Spleen (tissue), 11 donors: Measurements from ENCODE around the gene DSCAML1. TPM values are rescaled to one million over a fixed set of nuclear protein-coding genes. Genes with fewer than 3 reads are reported as not detected.

ENCODE experiments used
- DNase-seq: peaks from one replicate; pipeline ENCODE4 v3.0.0-alpha.2; 2020
- H3K27ac ChIP-seq, 8 donors: fragments of 200-600 bp; sonication (generic) in 7 of 8; 1 replicate in 4 of 8; 2 replicates in 4 of 8; pipeline versions ENCODE4 v1.5.0 to v1.8.0; 2016 to 2021; ENCODE audit warnings: inconsistent platforms in 4 of 8, mild to moderate bottlenecking in 4 of 8, moderate library complexity in 1 of 8
- H3K27me3 ChIP-seq, 7 donors: fragments of 200-600 bp; sonication (generic) in 6 of 7; replicated peaks in 1 of 7; 1 replicate in 4 of 7; 2 replicates in 3 of 7; pipeline versions ENCODE4 v1.5.0 to v1.8.0; 2016 to 2021; ENCODE audit warnings: inconsistent platforms in 3 of 7, mild to moderate bottlenecking in 1 of 7
- H3K36me3 ChIP-seq, 6 donors: fragments of 200-600 bp; sonication (generic) in 5 of 6; 1 replicate in 4 of 6; 2 replicates in 2 of 6; pipeline versions ENCODE4 v1.5.0 to v1.8.0; 2016 to 2021; ENCODE audit warnings: inconsistent platforms in 2 of 6
- H3K4me1 ChIP-seq, 6 donors: fragments of 200-600 bp; sonication (generic) in 5 of 6; 1 replicate in 3 of 6; 2 replicates in 3 of 6; pipeline versions ENCODE4 v1.5.0 to v1.8.0; 2016 to 2021; ENCODE audit warnings: inconsistent platforms in 3 of 6
- H3K4me3 ChIP-seq, 8 donors: fragments of 200-600 bp; sonication (generic) in 7 of 8; 1 replicate in 4 of 8; 2 replicates in 4 of 8; pipeline versions ENCODE4 v1.5.0 to v1.8.0; 2016 to 2021; ENCODE audit warnings: inconsistent platforms in 4 of 8, mild to moderate bottlenecking in 4 of 8, moderate library complexity in 2 of 8
- H3K9me3 ChIP-seq, 8 donors: fragments of 200-600 bp; sonication (generic) in 7 of 8; 1 replicate in 4 of 8; 2 replicates in 4 of 8; pipeline versions ENCODE4 v1.5.0 to v1.8.0; 2016 to 2021; ENCODE audit warnings: inconsistent platforms in 4 of 8
- CTCF ChIP-seq, 11 experiments: fragments of 200-600 bp in 7 of 11; fragments of 450-650 bp in 4 of 11; sonication (generic) in 4 of 11; IDR thresholded peaks in 8 of 11; conservative IDR thresholded peaks in 3 of 11; 1 replicate in 7 of 11; 2 replicates in 4 of 11; pipeline versions ENCODE4 v1.4.0 to v1.8.0; 2016 to 2021; ENCODE audit warnings: antibody characterized with exemption in 11 of 11, inconsistent platforms in 4 of 11, mild to moderate bottlenecking in 1 of 11
- POLR2A ChIP-seq, 3 donors: fragments of 450-650 bp; IDR thresholded peaks; one replicate each; pipeline ENCODE4 v1.5.1; 2017; ENCODE audit warnings: antibody characterized with exemption in 3 of 3, mild to moderate bottlenecking in 1 of 3
- POLR2AphosphoS5 ChIP-seq, 3 donors: sonication (generic); formaldehyde crosslinking; IDR thresholded peaks; one replicate each; pipeline ENCODE4 v1.5.1; 2017; ENCODE audit warnings: antibody characterized with exemption in 3 of 3
- WGBS, 5 donors: extraction: QIAGEN DNeasy Blood & Tissue Kit in 3 of 5; methylation state at CpG; one replicate each; pipeline versions ENCODE4 v1.1.5 to v1.1.7; 2013 to 2018; 5-methylcytosine and 5-hydroxymethylcytosine counted together
- intact Hi-C: fragments of 100-400 bp; cut with DNase I; formaldehyde crosslinking; loops from one replicate; pipeline ENCODE4 v1.15.0; 2023; ENCODE audit warnings: low total_unique reads
- polyA plus RNA-seq, 3 donors: library from polyadenylated mRNA; stranded (reverse); fragments of 200-250 nt; gene quantifications; one replicate each; pipeline ENCODE4 v1.2.1, GENCODE V29; 2013
- total RNA-seq, 7 donors: library from RNA; depleted of rRNA in 3 of 7; stranded (reverse); fragments of >200 nt in 3 of 7; fragmentation: NEBNext Ultra II Directional in 4 of 7; extraction: Animal tissue kit (Norgen Biotek cat#: 25700) in 4 of 7; gene quantifications; one replicate each; pipeline versions ENCODE4 v1.1.0 to v1.2.1, GENCODE V29; 2016 to 2021
- donor health status: healthy with polysubstance abuse.
- donor health status: DM: no; HTN: no; CAD: no; lungs with moderate emphysema.
- donor health status: DM: no; HTN: no; CAD: no.
- donor health status: Bipolar disorder and iron deficiency.
- donor health status: healthy.
- donor health status: DM: no; HTN: no; CAD: no.
- donor health status: DM: yes; HTN: yes; CAD: no.

DSCAML1 gene
- total and polyA plus RNA-seq, 10 donors = 0.07 to 10.7 (median 2.3) TPM

DNA sequence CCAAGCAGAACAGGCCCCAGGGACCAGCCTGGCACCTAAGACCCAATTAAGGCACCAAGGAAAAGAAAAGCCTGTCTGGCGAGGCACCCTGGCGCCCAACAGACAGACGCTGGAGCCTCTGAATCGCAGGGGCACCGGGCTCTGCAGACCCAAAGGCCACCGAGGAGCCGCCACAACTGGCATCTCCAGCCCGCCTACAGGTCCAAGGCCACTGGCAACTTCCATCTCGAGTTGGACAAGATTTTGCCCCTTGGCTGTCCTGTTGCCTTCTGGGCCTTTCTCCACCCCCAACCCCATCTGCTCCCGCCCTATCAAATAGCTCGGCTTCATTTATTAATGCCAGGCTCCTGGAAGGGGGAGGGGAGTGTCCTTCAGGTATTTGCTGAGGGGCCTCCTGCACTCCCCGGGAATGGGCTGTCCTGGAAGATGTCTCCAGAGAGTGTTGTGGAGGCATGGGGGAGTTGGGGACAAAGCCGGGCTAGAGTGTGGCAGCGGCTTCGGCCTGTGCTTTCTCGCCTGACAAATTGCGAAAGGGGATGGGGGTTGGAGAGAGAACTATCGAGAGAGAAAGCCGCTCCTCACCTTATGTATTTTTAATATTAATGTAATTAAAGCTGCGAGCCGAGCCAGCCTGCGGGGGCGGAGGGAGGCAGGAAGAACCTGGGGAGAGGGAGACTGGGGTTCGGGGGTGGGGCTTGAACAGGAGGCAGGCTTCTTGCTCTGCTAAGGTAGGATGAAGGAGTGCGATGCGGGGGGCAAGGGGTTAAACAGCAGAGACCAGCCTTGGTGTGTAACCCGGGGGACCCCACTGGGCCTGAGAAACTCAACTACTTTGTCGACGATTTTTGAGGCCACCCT is 2.0 kb downstream of the DSCAML1 start:
- H3K4me3 ChIP-seq = no peak overlapping the region
- no peaks in the 10 kb centered on the region for H3K9me3 ChIP-seq
- no peak overlapping the region for H3K27ac ChIP-seq
- H3K4me1 ChIP-seq = peaks cover 11 to 29% (median 22%) of the 10 kb centered on the region in 6 donors
- intact Hi-C loops = no loop called here
- H3K36me3 ChIP-seq = no peaks in the 10 kb centered on the region
- DNase-seq = no peak
- peaks cover 6 to 87% (median 40%) of the 10 kb centered on the region in 7 donors for H3K27me3 ChIP-seq
- WGBS, 5 donors = 40 to 52% (median 47%) methylated on average over 29 of the region's 29 CpGs
- TF ChIP-seq CTCF (IDR thresholded peaks at IDR 0.05 in 8 of 11, conservative IDR thresholded peaks at IDR 0.05 in 3 of 11) = no peak
- no peak for TF ChIP-seq POLR2A (IDR thresholded peaks at IDR 0.05)
- no peak for TF ChIP-seq POLR2AphosphoS5 (IDR thresholded peaks at IDR 0.05)

DNA sequence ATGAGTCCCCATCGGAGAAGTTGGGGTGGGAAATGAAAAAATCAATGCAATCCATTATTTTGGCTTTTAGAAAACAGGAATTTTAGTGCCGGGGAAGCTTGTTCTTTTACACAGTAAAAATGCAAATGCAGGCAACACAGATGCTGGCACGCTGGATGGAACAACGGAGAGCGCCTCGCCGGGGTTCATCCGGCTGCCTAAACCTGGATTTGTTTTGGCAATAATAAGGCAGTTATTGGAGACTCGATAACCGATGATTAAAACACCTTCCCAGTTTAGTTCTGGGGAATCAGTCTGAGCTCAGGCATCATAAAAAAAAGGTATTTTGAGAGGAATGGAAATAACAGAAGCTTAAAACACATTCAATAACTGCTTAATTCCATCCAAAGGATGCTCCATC is 2.9 kb downstream of the DSCAML1 start:
- H3K9me3 ChIP-seq = no peaks in the 10 kb centered on the region
- peaks cover 6 to 85% (median 40%) of the 10 kb centered on the region in 7 donors for H3K27me3 ChIP-seq
- intact Hi-C loops = no loop called here
- H3K36me3 ChIP-seq = no peaks in the 10 kb centered on the region
- no peak overlapping the region for H3K27ac ChIP-seq
- no peak for TF ChIP-seq POLR2A (IDR thresholded peaks at IDR 0.05)
- no peak for TF ChIP-seq CTCF (IDR thresholded peaks at IDR 0.05 in 8 of 11, conservative IDR thresholded peaks at IDR 0.05 in 3 of 11)
- TF ChIP-seq POLR2AphosphoS5 (IDR thresholded peaks at IDR 0.05) = no peak
- DNase-seq = no peak
- H3K4me3 ChIP-seq = no peak overlapping the region
- 84 to 91% (median 89%) methylated on average over 10 of the region's 10 CpGs for WGBS, 5 donors
- peaks cover 11 to 29% (median 22%) of the 10 kb centered on the region in 6 donors for H3K4me1 ChIP-seq

DNA sequence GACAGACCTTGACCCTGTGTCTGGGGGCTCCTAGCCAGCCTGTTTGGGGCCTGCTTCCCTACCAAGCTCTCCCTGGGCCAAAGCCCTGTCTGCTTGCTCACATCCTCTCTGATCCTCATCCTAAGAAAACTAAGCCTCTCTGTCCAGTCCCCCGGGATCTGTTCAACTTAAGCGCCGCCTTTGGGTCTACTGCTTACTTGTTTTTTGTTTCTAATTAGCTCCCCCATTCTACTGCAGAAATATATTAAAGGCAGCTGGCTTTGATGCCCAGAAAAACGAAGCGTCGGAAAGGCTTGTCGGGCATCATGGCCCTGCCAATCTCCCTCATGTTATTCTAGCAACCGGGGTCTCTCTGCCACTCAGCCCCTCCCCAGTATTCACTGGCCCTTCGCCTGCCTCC is 3.4 kb downstream of the DSCAML1 start:
- Histone ChIP-seq H3K9me3 (no peaks in the 10 kb centered on the region), H3K4me1 (peaks cover 11 to 29% (median 22%) of the 10 kb centered on the region in 6 donors), H3K27me3 (peaks cover 6 to 80% (median 40%) of the 10 kb centered on the region in 7 donors), H3K4me3 (no peak overlapping the region), H3K27ac (no peak overlapping the region), H3K36me3 (no peaks in the 10 kb centered on the region)
- WGBS, 5 donors = 91 to 97% (median 93%) methylated on average over 9 of the region's 9 CpGs
- intact Hi-C loops = no loop called here
- DNase-seq = no peak
- TF ChIP-seq CTCF (IDR thresholded peaks at IDR 0.05 in 8 of 11, conservative IDR thresholded peaks at IDR 0.05 in 3 of 11) (no peak), POLR2AphosphoS5 (IDR thresholded peaks at IDR 0.05) (no peak), POLR2A (IDR thresholded peaks at IDR 0.05) (no peak)

- DNase-seq = no peak
- no peaks in the 10 kb centered on the region for H3K9me3 ChIP-seq
- TF ChIP-seq POLR2A (IDR thresholded peaks at IDR 0.05) (no peak), CTCF (IDR thresholded peaks at IDR 0.05 in 8 of 11, conservative IDR thresholded peaks at IDR 0.05 in 3 of 11) (no peak), POLR2AphosphoS5 (IDR thresholded peaks at IDR 0.05) (no peak)
- H3K27ac ChIP-seq = no peak overlapping the region
- no peaks in the 10 kb centered on the region for H3K36me3 ChIP-seq
- WGBS, 5 donors = 87 to 95% (median 89%) methylated on average over 6 of the region's 6 CpGs
- H3K4me3 ChIP-seq = no peak overlapping the region
- intact Hi-C loops = no loop called here
- H3K27me3 ChIP-seq = peaks cover 6 to 76% (median 40%) of the 10 kb centered on the region in 7 donors
- H3K4me1 ChIP-seq = peaks cover 11 to 29% (median 22%) of the 10 kb centered on the region in 6 donors
Observed at GRCh38 chr11:117792992-117793391, 4.0 kb downstream of the DSCAML1 start.
